ENCODE results near the gene TEX53.

TEX53 gene

GRCh38 chr9:114678795-114679194 lies 21.2 kb upstream of the TEX53 start:
- DNase-seq (ENCODE audit: low spot score) = no peak

DNA sequence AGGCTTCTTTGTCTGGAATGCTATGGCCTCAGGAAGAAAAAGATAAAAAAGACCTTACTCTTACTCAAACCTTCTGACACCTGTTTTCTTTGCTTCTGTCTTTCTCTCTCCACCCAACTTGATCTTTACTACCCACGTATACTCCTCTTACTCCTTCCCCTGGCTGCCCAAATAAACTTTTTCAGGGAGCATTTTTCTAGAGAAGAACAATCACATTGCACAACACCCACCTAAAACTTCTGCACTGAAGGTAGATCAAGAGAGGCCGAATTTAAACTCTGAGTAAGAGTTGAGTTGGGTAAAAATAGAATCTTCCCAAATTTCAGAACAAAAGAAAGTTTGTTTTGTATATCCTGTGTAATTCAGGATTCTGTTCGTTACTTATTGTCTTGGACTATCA lies 20.5 kb upstream of the TEX53 start:
- no peak for DNase-seq (ENCODE audit: low spot score)

DNA sequence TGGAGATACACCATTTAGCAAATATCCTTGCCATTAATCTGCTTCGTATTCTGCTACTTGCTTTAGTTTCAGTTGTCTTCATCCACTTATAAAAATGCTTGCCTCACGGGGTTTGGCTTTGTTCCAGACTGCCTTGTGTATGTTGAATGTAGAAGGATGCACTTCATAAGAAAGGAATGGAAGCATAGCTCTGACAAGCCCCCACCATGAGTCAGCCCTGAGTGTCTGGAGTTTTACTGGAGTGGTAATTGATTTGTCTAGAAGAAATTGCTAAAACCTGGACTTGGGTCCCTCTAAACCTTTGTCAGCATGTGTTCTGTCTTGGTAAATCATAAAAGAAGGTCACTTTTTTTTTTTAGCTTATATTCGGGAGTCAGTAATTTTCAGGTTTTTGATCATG lies 19.8 kb upstream of the TEX53 start:
- no peak for DNase-seq (ENCODE audit: low spot score)

- no peak for DNase-seq (ENCODE audit: low spot score)
Observed at GRCh38 chr9:114676901-114677300, 19.3 kb upstream of the TEX53 start.

- DNase-seq (ENCODE audit: low spot score) = no peak
Observed at GRCh38 chr9:114674798-114675540, 17.4 kb upstream of the TEX53 start.

GRCh38 chr9:114674076-114674797 lies 16.6 kb upstream of the TEX53 start:
- DNase-seq (ENCODE audit: low spot score) = no peak

DNA sequence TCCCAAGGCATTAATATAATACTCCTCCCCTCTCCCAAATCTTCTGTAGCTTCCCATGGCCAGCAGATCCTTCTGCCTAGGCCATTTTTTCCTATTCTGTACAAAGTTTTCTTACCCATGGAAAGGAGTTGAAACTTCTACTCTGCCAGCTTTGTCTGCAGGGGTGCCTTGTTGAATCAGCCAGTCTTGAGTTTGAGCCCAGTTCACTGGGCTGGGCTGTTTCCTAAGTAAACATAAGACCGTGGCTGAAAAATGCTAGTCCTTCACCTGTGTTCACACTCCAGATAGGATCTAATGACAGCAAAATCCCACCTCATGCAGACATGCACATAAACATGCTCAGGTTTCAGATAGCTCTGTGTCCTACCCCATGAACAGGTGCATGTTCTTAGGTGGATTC lies 14.0 kb upstream of the TEX53 start:
- DNase-seq (ENCODE audit: low spot score) = no peak

DNA sequence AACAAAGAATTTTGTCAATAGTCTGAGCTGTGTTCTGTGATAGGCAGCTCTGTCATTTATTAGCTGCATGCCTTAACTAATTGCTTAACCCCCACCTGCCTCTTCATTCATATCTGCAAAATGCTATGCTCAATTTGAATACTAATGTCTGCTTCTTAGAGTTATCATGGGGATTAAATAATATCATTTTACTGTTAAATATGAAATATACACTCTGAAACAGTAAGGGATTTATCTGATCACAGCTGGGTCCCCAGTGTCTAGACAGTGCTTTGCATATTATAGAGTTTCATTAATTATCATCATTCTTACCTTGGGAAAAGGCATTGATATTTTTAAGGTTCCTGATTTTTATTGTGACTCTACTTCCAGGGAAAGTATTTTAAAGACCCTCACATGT lies 12.4 kb upstream of the TEX53 start:
- DNase-seq (ENCODE audit: low spot score) = no peak

GRCh38 chr9:114668146-114668545 lies 10.5 kb upstream of the TEX53 start:
- DNase-seq (ENCODE audit: low spot score) = no peak

- no peak for DNase-seq (ENCODE audit: low spot score)
Observed at GRCh38 chr9:114666851-114667250, 9.2 kb upstream of the TEX53 start.

DNA sequence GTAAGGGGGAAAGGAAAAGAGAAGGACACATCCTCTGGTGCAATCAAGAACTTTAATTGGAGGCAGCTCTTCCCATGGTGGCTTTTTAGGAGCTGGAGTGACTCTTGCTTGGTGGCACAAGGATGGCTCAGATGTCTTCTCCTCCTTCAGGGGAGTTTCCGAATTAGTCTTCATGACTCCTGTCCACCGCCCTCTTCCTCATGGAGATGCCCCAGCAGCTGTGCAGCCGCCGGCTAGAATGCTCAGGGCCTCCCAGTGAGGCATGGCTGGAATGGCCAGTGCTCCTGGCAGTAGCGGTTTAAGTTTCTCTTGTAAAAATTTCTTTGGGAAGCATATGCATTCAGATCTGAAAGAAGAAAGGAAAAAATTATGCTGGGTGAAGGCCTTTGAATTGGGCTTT lies 8.8 kb upstream of the TEX53 start:
- DNase-seq (ENCODE audit: low spot score) = no peak

DNA sequence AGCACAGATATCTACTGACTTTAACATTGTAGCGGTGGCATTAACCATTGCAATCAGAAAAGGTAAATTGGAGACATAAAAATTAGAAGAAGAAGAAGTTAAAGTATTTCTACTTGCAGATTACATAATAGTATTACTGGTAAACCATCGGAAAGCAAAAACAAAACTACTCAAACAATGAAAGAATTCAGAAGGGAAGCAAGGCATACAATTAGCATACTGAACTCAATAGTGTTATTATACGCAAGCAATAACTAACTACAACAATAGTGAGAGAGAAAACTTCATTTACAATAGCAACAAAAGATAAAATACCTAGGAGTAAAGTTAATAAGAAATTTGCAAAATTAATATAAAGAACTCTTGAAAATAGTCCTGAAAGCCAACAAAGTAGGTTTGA lies 6.6 kb upstream of the TEX53 start:
- DNase-seq (ENCODE audit: low spot score) = no peak

DNA sequence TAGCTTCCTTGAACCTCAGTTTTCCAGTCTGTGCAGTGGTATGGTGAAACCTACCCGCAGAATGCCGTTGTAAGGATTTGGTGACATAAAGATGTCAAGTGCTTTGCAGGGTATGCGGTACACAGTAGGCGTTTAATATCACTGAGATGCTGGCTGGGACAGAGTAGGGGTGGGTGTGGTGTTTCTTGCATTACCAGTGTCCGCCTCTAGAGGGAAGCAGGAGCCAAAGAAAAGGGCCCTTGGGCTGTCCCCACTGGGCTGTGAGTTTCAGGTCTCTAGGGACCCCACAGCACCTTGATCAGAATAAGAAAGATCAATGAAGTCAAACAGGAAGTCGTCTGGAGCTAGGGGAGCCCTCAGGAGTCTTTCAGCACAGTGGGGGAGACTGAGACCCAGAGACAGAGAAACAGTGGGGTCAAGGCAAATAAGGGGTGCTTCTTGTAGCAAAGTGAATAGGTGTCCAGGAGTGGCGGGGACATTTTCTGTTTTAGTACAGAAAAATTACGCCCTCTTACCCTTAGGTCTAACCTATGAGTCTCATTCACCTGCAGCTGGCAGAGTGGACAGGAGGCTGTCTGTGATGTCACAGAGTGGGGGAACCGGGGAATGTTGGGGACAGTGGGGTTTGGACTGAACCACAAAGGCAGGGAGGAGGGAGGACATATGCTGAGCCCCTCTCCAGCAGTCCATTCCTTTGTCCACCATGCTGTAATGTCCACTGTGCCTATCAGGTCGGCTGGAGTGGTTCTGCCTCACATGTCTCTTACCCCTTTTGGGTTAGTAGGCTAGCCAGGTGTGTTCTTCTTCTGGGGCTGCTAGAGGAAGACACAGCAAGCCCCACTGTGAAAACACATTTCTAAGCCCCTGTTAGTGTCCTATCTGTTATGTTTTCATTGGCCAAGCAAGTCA lies 4.7 kb upstream of the TEX53 start:
- DNase-seq (ENCODE audit: low spot score) = peak; percentile 56

DNA sequence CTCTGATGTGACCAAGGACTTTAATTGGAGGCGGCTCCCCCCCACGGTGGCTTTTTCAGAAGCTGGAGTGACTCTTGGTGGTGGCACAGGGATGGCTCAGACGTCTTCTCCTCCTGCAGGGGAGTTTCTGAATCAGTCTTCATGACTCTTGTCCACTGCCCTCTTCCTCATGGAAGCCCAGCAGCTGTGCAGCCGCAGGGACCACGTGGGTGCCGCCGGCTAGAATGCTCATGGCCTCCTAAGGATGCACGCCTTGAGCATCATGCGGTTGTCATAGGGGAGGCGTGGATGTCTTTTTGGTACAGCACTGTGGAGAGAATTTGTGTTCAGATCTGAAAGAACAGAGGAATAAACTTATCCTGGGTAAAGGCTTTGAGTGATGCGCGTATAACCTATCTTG lies 1.3 kb downstream of the TEX53 start:
- DNase-seq (ENCODE audit: low spot score) = no peak

- DNase-seq (ENCODE audit: low spot score) = no peak
Observed at GRCh38 chr9:114655689-114656088, 1.9 kb downstream of the TEX53 start.

- DNase-seq (ENCODE audit: low spot score) = peak; percentile 84
Observed at GRCh38 chr9:114653556-114654159, 3.9 kb downstream of the TEX53 start.

DNA sequence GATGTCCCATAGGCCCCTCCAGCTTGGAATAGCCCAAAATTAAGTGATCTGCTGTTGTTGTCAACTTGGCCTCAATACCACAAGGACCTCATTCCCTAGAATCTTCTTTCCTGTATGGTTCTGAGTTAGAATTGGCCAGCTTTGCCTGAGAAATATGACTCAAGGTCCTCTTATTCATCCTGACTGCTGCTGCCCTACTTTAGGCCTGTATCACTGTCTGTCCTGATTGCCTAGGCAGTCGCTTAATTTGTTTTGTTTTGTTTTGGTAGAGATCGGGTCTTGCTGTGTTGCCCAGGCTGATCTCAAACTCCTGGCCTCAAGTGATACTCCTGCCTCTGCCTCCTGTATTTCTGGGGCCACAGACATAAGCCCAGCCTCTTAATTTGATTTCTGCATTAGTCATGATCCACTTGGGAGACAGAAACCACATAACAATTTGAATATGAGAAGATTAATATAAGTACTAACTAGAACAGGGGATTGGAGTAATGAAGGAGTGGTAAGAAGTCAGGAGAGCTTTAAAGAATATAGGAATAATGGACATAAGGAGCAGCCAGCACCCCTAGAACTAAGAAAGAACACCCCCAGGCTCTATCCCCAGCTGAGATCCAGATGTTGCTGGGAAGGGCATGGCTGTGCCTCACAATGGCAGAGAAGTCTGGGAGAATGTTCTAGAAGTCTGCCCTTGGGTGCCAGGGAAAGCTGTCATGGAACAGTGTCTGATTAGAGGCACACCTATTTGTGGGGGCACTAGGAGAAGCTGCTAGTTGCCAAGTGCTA lies 4.6 kb downstream of the TEX53 start:
- DNase-seq (ENCODE audit: low spot score) = no peak

GRCh38 chr9:114643896-114644295 lies 13.7 kb downstream of the TEX53 start:
- no peak for DNase-seq (ENCODE audit: low spot score)

- DNase-seq (ENCODE audit: low spot score) = no peak
Observed at GRCh38 chr9:114643001-114643400, 14.6 kb downstream of the TEX53 start.

- peak; percentile 45 for DNase-seq (ENCODE audit: low spot score)
Observed at GRCh38 chr9:114641967-114642366, 15.6 kb downstream of the TEX53 start.

DNA sequence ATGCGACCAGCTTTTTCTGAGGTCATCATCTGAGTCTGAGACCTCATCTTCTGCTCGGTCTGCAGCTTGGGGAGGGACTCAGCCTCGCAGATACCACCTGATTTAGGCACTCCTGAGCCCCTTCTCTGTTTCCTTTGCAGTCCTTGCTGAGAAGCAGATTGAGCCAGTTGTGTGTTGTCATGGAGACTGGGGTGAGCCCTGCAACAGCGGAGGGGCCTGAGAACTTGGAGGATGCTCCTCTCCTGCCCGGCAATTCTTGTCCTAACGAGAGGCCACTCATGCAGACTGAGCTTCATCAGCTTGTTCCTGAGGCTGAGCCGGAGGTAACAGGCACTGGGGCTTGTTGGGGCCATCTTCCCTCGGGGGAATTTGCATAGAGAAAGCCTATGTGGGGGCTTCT lies 19.2 kb downstream of the TEX53 start:
- DNase-seq (ENCODE audit: low spot score) = no peak

Measured in Ammon's horn (tissue), 1 donor.